GM12878 (cell line): ENCODE data around the gene FTH1.

ENCODE experiments used
- ATF7 ChIP-seq: fragments of 450-650 bp; IDR thresholded peaks from 2 replicates; pipeline ENCODE4 v1.6.1; 2016; ENCODE audit warnings: low read depth, mild to moderate bottlenecking
- POLR2A ChIP-seq: IDR thresholded peaks from 2 replicates; pipeline ENCODE4 v1.6.1; 2011; ENCODE audit warnings: low read depth, mild to moderate bottlenecking, low read length

GRCh38 chr11:62015615-62016014, 48.2 kb upstream of the FTH1 start:
- TF ChIP-seq ATF7 (no peak), POLR2A (no peak)
